HEK293 (cell line): ENCODE measurements around the gene WASF2.

Experiments
- CTCF ChIA-PET: fragments of 350-600 bp; formaldehyde crosslinking; extraction: SDS; loops from one replicate; lab custom pipeline; 2021; ENCODE audit warnings: antibody characterized with exemption; lab: Yijun Ruan, JAX
- POLR2A ChIA-PET: fragments of 300-600 bp; formaldehyde crosslinking; extraction: SDS; loops from one replicate; lab custom pipeline; 2020; ENCODE audit warnings: antibody characterized with exemption, inconsistent platforms; lab: Yijun Ruan, JAX
- H3K27ac ChIP-seq: fragments of 200-500 bp; sonication (Bioruptor generic); 2 replicates; pipeline ENCODE4 v1.5.1; 2014; ENCODE audit warnings: low read depth, low read length, control low read depth, inconsistent platforms; ENCODE audit errors: extremely low read depth
- H3K36me3 ChIP-seq, 2 experiments: fragments of 200-500 bp in 1 of 2; sonication (Bioruptor generic) in 1 of 2; 1 replicate in 1 of 2; 2 replicates in 1 of 2; pipeline ENCODE4 v1.5.1; 2014 to 2017; ENCODE audit warnings: inconsistent platforms in 2 of 2, low read length in 2 of 2; ENCODE audit not compliant: control insufficient read depth in 2 of 2, insufficient read depth in 1 of 2
- H3K4me1 ChIP-seq: fragments of 200-500 bp; sonication (Bioruptor generic); 2 replicates; pipeline ENCODE4 v1.5.1; 2014; ENCODE audit warnings: mild to moderate bottlenecking, low read length, inconsistent platforms; ENCODE audit not compliant: control insufficient read depth, insufficient read depth
- H3K4me3 ChIP-seq: 2 replicates; pipeline ENCODE4 v1.5.1; 2011; ENCODE audit warnings: low read depth, mild to moderate bottlenecking, control low read depth, low read length, moderate library complexity
- H3K9me3 ChIP-seq: fragments of 200-500 bp; sonication (Bioruptor generic); 2 replicates; pipeline ENCODE4 v1.5.1; 2014; ENCODE audit warnings: low read depth, low read length, inconsistent platforms; ENCODE audit not compliant: control insufficient read depth, insufficient read depth
- GLI2 ChIP-seq: fragments of 450-650 bp; formaldehyde crosslinking; IDR thresholded peaks from 2 replicates; pipeline ENCODE4; 2017; ENCODE audit warnings: missing biosample characterization, missing genetic modification characterization, low read depth, borderline replicate concordance
- HOXC10 ChIP-seq: sonication (generic); formaldehyde crosslinking; IDR thresholded peaks from 2 replicates; pipeline ENCODE4 v1.8.1; 2023; ENCODE audit warnings: mild to moderate bottlenecking, missing genetic modification reagents
- IKZF3 ChIP-seq: fragments of 450-650 bp; IDR thresholded peaks from 2 replicates; pipeline ENCODE4 v1.5.0; 2018; ENCODE audit warnings: missing biosample characterization, mild to moderate bottlenecking, missing genetic modification characterization, moderate library complexity
- PRDM1 ChIP-seq: fragments of 450-650 bp; formaldehyde crosslinking; IDR thresholded peaks from 2 replicates; pipeline ENCODE4; 2016; ENCODE audit warnings: missing biosample characterization, missing genetic modification characterization
- SETDB1 ChIP-seq: IDR thresholded peaks from one replicate; pipeline ENCODE4 v1.6.1; 2017; ENCODE audit warnings: mild to moderate bottlenecking, low read length, moderate library complexity, mixed read lengths; ENCODE audit not compliant: insufficient read length
- ZBTB1 ChIP-seq: fragments of 450-650 bp; formaldehyde crosslinking; IDR thresholded peaks from 2 replicates; pipeline ENCODE4 v1.5.1; 2016; ENCODE audit warnings: missing biosample characterization, missing genetic modification characterization
- ZBTB20 ChIP-seq: fragments of 450-650 bp; formaldehyde crosslinking; IDR thresholded peaks from 2 replicates; pipeline ENCODE4 v1.5.1; 2016; ENCODE audit warnings: missing biosample characterization, missing genetic modification characterization
- ZFP37 ChIP-seq: fragments of 450-650 bp; formaldehyde crosslinking; IDR thresholded peaks from 2 replicates; pipeline ENCODE4 v1.5.1; 2016; ENCODE audit warnings: missing biosample characterization, missing genetic modification characterization
- ZNF10 ChIP-seq: fragments of 450-650 bp; formaldehyde crosslinking; IDR thresholded peaks from 2 replicates; pipeline ENCODE4 v1.5.1; 2017; ENCODE audit warnings: missing biosample characterization, missing genetic modification characterization
- ZNF138 ChIP-seq: fragments of 450-650 bp; formaldehyde crosslinking; IDR thresholded peaks from 2 replicates; pipeline ENCODE4 v1.5.1; 2016; ENCODE audit warnings: missing biosample characterization, missing genetic modification characterization, borderline replicate concordance
- ZNF16 ChIP-seq: fragments of 450-650 bp; formaldehyde crosslinking; IDR thresholded peaks from 2 replicates; pipeline ENCODE4 v1.5.1; 2016; ENCODE audit warnings: low read depth, missing biosample characterization, missing genetic modification characterization
- ZNF311 ChIP-seq: fragments of 450-650 bp; formaldehyde crosslinking; IDR thresholded peaks from 2 replicates; pipeline ENCODE4 v1.5.1; 2017; ENCODE audit warnings: missing biosample characterization, missing genetic modification characterization, borderline replicate concordance
- ZNF391 ChIP-seq: fragments of 450-650 bp; formaldehyde crosslinking; IDR thresholded peaks from 2 replicates; pipeline ENCODE4 v1.5.1; 2016; ENCODE audit warnings: low read depth, missing biosample characterization, missing genetic modification characterization, borderline replicate concordance
- ZNF416 ChIP-seq: fragments of 450-650 bp; formaldehyde crosslinking; IDR thresholded peaks from 2 replicates; pipeline ENCODE4 v1.5.1; 2016; ENCODE audit warnings: missing biosample characterization, missing genetic modification characterization
- ZNF426 ChIP-seq: fragments of 450-650 bp; formaldehyde crosslinking; IDR thresholded peaks from 2 replicates; pipeline ENCODE4 v1.5.1; 2017; ENCODE audit warnings: missing biosample characterization, missing genetic modification characterization, mild to moderate bottlenecking, inconsistent platforms, moderate library complexity
- ZNF433 ChIP-seq: fragments of 450-650 bp; formaldehyde crosslinking; IDR thresholded peaks from 2 replicates; pipeline ENCODE4 v1.5.1; 2016; ENCODE audit warnings: missing biosample characterization, missing genetic modification characterization, low read depth
- ZNF549 ChIP-seq: fragments of 450-650 bp; IDR thresholded peaks from 2 replicates; pipeline ENCODE4 v1.5.1; 2018; ENCODE audit warnings: missing biosample characterization, missing genetic modification characterization, mild to moderate bottlenecking, inconsistent platforms, moderate library complexity
- ZNF558 ChIP-seq: fragments of 450-650 bp; formaldehyde crosslinking; IDR thresholded peaks from 2 replicates; pipeline ENCODE4 v1.5.1; 2016; ENCODE audit warnings: missing biosample characterization, missing genetic modification characterization
- ZNF600 ChIP-seq: fragments of 450-650 bp; formaldehyde crosslinking; IDR thresholded peaks from 2 replicates; pipeline ENCODE4 v1.5.1; 2016; ENCODE audit warnings: missing biosample characterization, missing genetic modification characterization
- ZNF623 ChIP-seq: fragments of 450-650 bp; formaldehyde crosslinking; IDR thresholded peaks from 2 replicates; pipeline ENCODE4 v1.5.1; 2016; ENCODE audit warnings: missing biosample characterization, missing genetic modification characterization
- ZNF660 ChIP-seq: fragments of 450-650 bp; IDR thresholded peaks from 2 replicates; pipeline ENCODE4 v1.5.1; 2018; ENCODE audit warnings: missing biosample characterization, mild to moderate bottlenecking, missing genetic modification characterization
- TF ChIP-seq, protein P1 (sequence below): fragments of 450-650 bp; formaldehyde crosslinking; IDR thresholded peaks from 2 replicates; pipeline ENCODE4 v1.5.1; 2016; ENCODE audit warnings: missing biosample characterization, missing genetic modification characterization
- TF ChIP-seq, protein P2 (sequence below): fragments of 450-650 bp; formaldehyde crosslinking; IDR thresholded peaks from 2 replicates; pipeline ENCODE4 v1.5.1; 2017; ENCODE audit warnings: missing biosample characterization, missing genetic modification characterization
- TF ChIP-seq, protein P3 (sequence below): fragments of 450-650 bp; formaldehyde crosslinking; IDR thresholded peaks from 2 replicates; pipeline ENCODE4 v1.5.1; 2016; ENCODE audit warnings: missing biosample characterization, missing genetic modification characterization
- TF ChIP-seq, protein P4 (sequence below): fragments of 450-650 bp; formaldehyde crosslinking; IDR thresholded peaks from 2 replicates; pipeline ENCODE4 v1.5.1; 2016; ENCODE audit warnings: missing biosample characterization, missing genetic modification characterization

WASF2 gene

DNA sequence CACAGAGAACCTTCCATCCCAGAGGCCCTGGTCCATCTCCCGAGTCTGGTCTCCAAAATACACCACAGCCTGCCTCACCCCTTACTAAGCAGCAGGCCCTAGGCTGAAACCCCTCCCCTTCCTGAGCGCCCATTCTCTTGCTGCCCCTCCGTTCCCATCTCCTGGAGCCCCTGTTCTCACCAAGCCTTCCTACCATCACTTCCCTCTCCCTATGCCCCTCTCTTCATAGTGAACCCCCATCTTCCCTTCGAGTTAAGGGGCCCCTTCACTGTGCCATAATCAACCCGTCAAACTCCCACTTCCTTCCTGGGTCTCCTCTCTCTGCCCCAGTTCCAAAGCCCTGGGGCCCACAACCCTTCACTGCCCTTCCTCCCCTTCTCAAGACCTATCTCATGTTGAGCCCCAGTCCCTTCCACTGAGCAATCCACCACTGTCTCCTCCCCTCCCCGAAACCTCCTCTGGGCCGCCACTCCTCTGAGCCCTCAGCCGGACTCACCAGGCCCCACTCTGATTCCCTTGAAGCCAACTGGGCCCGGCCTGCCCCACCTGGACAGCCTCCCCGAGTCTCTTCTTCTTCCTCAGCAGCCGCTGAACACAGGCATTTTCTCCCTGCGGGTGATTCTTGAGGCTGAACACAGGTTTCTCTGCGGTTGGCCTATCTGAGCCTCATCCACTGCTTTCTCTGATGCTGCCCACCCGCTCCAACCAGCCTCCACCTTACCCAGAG is 42.2 kb upstream of the WASF2 start:
- POLR2A ChIA-PET: no interaction called here
- H3K36me3 ChIP-seq: peaks cover 0 to 18% of the 10 kb centered on the region in 2 experiments; a peak in 1 of 3 replicates
- CTCF ChIA-PET: interaction anchor here (0.7 kb wide), 1 partner anchor 62 kb away, joined by 4 read pairs; no protein-coding TSS in a partner anchor
- peaks cover 16% of the 10 kb centered on the region for H3K4me1 ChIP-seq
- H3K4me3 ChIP-seq: no peak overlapping the region
- TF ChIP-seq ZNF623 (tag by site-specific recombination) (0 out of 2 replicates have a peak, but pooled peaks have one; percentile 14), ZNF660 (no peak)
- TF ChIP-seq, protein P1, sequence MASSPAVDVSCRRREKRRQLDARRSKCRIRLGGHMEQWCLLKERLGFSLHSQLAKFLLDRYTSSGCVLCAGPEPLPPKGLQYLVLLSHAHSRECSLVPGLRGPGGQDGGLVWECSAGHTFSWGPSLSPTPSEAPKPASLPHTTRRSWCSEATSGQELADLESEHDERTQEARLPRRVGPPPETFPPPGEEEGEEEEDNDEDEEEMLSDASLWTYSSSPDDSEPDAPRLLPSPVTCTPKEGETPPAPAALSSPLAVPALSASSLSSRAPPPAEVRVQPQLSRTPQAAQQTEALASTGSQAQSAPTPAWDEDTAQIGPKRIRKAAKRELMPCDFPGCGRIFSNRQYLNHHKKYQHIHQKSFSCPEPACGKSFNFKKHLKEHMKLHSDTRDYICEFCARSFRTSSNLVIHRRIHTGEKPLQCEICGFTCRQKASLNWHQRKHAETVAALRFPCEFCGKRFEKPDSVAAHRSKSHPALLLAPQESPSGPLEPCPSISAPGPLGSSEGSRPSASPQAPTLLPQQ (tag by site-specific recombination): peak; percentile 31; the same call in 1 of the 2 replicates
- TF ChIP-seq, all 188 proteins: peak for 2
- Histone ChIP-seq H3K9me3 (no peaks in the 10 kb centered on the region), H3K27ac (no peak overlapping the region)

DNA sequence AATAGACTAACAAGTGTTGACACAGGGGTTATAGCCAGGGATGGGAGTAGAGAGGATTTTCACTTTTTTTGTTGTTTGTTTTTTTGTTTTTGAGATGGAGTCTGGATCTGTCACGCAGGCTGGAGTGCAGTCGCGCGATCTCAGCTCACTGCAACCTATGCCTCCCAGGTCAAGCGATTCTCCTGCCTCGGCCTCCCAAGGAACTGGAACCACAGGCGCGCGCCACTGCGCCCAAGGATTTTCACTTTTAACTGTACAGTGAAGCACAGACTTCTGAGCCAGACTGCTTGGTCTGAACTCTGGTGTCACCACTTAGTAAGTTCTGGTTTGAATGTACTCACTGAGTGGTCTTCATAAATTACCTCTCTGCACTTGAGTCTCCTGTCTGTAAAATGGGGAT is 40.2 kb upstream of the WASF2 start:
- H3K27ac ChIP-seq: no peak overlapping the region
- POLR2A ChIA-PET: no interaction called here
- CTCF ChIA-PET: interaction anchor here (0.7 to 1.7 kb wide), 2 partner anchors 26 to 132 kb away, joined by 3 to 4 read pairs; no protein-coding TSS in a partner anchor

DNA sequence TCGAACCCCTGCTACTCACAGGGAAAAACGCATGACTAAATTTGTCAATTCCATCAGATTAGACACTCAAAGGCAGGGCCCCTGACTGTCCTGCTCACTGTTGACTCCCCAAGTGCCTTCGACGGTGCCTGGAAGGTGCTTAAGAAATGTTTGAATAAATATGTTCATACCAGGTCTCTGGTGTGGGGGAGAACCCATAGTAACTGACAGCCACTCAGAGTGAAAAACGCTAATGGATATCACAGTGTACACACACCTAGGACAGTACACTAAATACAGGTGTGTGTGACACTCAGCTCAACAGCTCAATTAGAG is 39.7 kb upstream of the WASF2 start:
- ChIA-PET POLR2A (no interaction called here), CTCF (interaction anchor here (0.7 to 1.7 kb wide), 2 partner anchors 27 to 133 kb away, joined by 3 to 4 read pairs; no protein-coding TSS in a partner anchor)
- Histone ChIP-seq H3K9me3 (no peaks in the 10 kb centered on the region), H3K36me3 (peaks cover 0 to 15% of the 10 kb centered on the region in 2 experiments; a peak in 1 of 3 replicates), H3K4me3 (no peak overlapping the region), H3K4me1 (peaks cover 11% of the 10 kb centered on the region), H3K27ac (no peak overlapping the region)
- TF ChIP-seq ZNF600 (tag by site-specific recombination) (no peak), ZFP37 (tag by site-specific recombination) (no peak), ZNF426 (tag by site-specific recombination) (no peak), ZNF558 (tag by site-specific recombination) (no peak), ZNF16 (no peak), ZNF311 (tag by site-specific recombination) (no peak), IKZF3 (no peak), ZBTB20 (tag by site-specific recombination) (no peak), ZNF391 (tag by site-specific recombination) (no peak), PRDM1 (tag by site-specific recombination) (no peak), ZNF10 (tag by site-specific recombination) (no peak), HOXC10 (CRISPR knock-in tag) (no peak), ZNF433 (tag by site-specific recombination) (no peak), ZNF549 (no peak)
- TF ChIP-seq, protein P2, sequence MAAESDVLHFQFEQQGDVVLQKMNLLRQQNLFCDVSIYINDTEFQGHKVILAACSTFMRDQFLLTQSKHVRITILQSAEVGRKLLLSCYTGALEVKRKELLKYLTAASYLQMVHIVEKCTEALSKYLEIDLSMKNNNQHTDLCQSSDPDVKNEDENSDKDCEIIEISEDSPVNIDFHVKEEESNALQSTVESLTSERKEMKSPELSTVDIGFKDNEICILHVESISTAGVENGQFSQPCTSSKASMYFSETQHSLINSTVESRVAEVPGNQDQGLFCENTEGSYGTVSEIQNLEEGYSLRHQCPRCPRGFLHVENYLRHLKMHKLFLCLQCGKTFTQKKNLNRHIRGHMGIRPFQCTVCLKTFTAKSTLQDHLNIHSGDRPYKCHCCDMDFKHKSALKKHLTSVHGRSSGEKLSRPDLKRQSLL (tag by site-specific recombination): no peak
- TF ChIP-seq, protein P3, sequence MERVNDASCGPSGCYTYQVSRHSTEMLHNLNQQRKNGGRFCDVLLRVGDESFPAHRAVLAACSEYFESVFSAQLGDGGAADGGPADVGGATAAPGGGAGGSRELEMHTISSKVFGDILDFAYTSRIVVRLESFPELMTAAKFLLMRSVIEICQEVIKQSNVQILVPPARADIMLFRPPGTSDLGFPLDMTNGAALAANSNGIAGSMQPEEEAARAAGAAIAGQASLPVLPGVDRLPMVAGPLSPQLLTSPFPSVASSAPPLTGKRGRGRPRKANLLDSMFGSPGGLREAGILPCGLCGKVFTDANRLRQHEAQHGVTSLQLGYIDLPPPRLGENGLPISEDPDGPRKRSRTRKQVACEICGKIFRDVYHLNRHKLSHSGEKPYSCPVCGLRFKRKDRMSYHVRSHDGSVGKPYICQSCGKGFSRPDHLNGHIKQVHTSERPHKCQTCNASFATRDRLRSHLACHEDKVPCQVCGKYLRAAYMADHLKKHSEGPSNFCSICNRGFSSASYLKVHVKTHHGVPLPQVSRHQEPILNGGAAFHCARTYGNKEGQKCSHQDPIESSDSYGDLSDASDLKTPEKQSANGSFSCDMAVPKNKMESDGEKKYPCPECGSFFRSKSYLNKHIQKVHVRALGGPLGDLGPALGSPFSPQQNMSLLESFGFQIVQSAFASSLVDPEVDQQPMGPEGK: no peak
- TF ChIP-seq, protein P4, sequence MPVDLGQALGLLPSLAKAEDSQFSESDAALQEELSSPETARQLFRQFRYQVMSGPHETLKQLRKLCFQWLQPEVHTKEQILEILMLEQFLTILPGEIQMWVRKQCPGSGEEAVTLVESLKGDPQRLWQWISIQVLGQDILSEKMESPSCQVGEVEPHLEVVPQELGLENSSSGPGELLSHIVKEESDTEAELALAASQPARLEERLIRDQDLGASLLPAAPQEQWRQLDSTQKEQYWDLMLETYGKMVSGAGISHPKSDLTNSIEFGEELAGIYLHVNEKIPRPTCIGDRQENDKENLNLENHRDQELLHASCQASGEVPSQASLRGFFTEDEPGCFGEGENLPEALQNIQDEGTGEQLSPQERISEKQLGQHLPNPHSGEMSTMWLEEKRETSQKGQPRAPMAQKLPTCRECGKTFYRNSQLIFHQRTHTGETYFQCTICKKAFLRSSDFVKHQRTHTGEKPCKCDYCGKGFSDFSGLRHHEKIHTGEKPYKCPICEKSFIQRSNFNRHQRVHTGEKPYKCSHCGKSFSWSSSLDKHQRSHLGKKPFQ (tag by site-specific recombination): no peak

More for the DNA sequence above, 40.2 kb upstream of the WASF2 start:
- Histone ChIP-seq H3K4me1 (peaks cover 11% of the 10 kb centered on the region), H3K4me3 (no peak overlapping the region), H3K9me3 (no peaks in the 10 kb centered on the region), H3K36me3 (peaks cover 0 to 18% of the 10 kb centered on the region in 2 experiments; a peak in 1 of 3 replicates)
- no peak for TF ChIP-seq ZNF660
- no peak for TF ChIP-seq ZNF138 (tag by site-specific recombination)
- no peak for TF ChIP-seq GLI2 (tag by site-specific recombination)
- no peak for TF ChIP-seq SETDB1
- TF ChIP-seq ZNF416: no peak
- no peak for TF ChIP-seq ZBTB1 (tag by site-specific recombination)
